Measurements from ENCODE around the gene AQP6. TPM values are rescaled to one million over a fixed set of nuclear protein-coding genes. Genes with fewer than 3 reads are reported as not detected.

AQP6 gene
- total RNA-seq = under 1 TPM in 2 of 6 donors, not detected in 4; 0.06 to 0.09 TPM
- under 1 TPM; 0.19 to 0.31 TPM for polyA plus RNA-seq

GRCh38 chr12:49972641-49973360, at the start of gene AQP6:
AQP6 (plus strand) TSS chr12:49972947; CDS start chr12:49973174, 227 bp downstream.
- intact Hi-C loops (cut with DNase I) = loop anchor here in 2 of 3 donors (5.0 kb wide), 2 partner anchors 84 to 90 kb away; partner anchors contain the start of gene ASIC1 (in 1 of the 2)
- Histone ChIP-seq H3K4me1 (no peaks in the 10 kb centered on the region), H3K36me3 (no peaks in the 10 kb centered on the region), H3K9me3 (no peaks in the 10 kb centered on the region), H3K4me3 (no peak within 1 kb of the TSS), H3K27me3 (no peaks in the 10 kb centered on the region), H3K27ac (no peak within 1 kb of the TSS)
- DNase-seq (no peak), FAIRE-seq (no peak), ATAC-seq (no peak)
- 73 to 76% methylated on average over 18 of the region's 18 CpGs for WGBS, 2 donors
- no peak for TF ChIP-seq CTCF (IDR thresholded peaks at IDR 0.05)

- 69 to 74% methylated on average over 7 of the region's 7 CpGs for WGBS, 2 donors
- no peaks in the 10 kb centered on the region for H3K27me3 ChIP-seq
- no peak overlapping the region for H3K27ac ChIP-seq
- no peaks in the 10 kb centered on the region for H3K9me3 ChIP-seq
- no peaks in the 10 kb centered on the region for H3K36me3 ChIP-seq
- ATAC-seq (peak in 3 of 4 donors; percentile 16 to 42 (median 22)), FAIRE-seq (no peak), DNase-seq (no peak)
- TF ChIP-seq CTCF (IDR thresholded peaks at IDR 0.05) = no peak
- no peak overlapping the region for H3K4me3 ChIP-seq
- peaks cover 0 to 6% (median 4%) of the 10 kb centered on the region in 3 donors for H3K4me1 ChIP-seq
- intact Hi-C loops (cut with DNase I) = no loop called here
Measured at GRCh38 chr12:49923035-49923644, 49.6 kb upstream of the AQP6 start.

GRCh38 chr12:49923880-49924556, 48.7 kb upstream of the AQP6 start:
- Histone ChIP-seq H3K4me1 (peaks cover 0 to 6% (median 4%) of the 10 kb centered on the region in 3 donors), H3K27ac (no peak overlapping the region), H3K9me3 (no peaks in the 10 kb centered on the region), H3K4me3 (no peak overlapping the region), H3K27me3 (no peaks in the 10 kb centered on the region), H3K36me3 (no peaks in the 10 kb centered on the region)
- intact Hi-C loops (cut with DNase I) = no loop called here
- DNase-seq (no peak), FAIRE-seq (no peak), ATAC-seq (no peak)
- no peak for TF ChIP-seq CTCF (IDR thresholded peaks at IDR 0.05)
- 86 to 89% methylated on average over 15 of the region's 15 CpGs for WGBS, 2 donors

- FAIRE-seq (no peak), DNase-seq (no peak), ATAC-seq (no peak)
- no peak overlapping the region for H3K4me3 ChIP-seq
- H3K9me3 ChIP-seq = no peaks in the 10 kb centered on the region
- no peaks in the 10 kb centered on the region for H3K27me3 ChIP-seq
- TF ChIP-seq CTCF (IDR thresholded peaks at IDR 0.05) = no peak
- 92 to 94% methylated on average over 7 of the region's 7 CpGs for WGBS, 2 donors
- intact Hi-C loops (cut with DNase I) = no loop called here
- H3K27ac ChIP-seq = no peak overlapping the region
- no peaks in the 10 kb centered on the region for H3K36me3 ChIP-seq
- H3K4me1 ChIP-seq = peaks cover 0 to 6% (median 4%) of the 10 kb centered on the region in 3 donors
Measured at GRCh38 chr12:49924628-49925246, 48.0 kb upstream of the AQP6 start.
